Mucosa of descending colon (tissue), 3 donors: ENCODE results near the gene TNPO2. TPM values are rescaled to one million over a fixed set of nuclear protein-coding genes. Genes with fewer than 3 reads are reported as not detected.
A peak's percentile ranks its signal among the peaks of the same experiment; 100 is the strongest.

Experiments used
- ATAC-seq: fragments of 200-7000 bp; cut with Tn5 transposase; one replicate; pipeline ENCODE4 v1.9.1; 2020; ENCODE audit warnings: mild to moderate bottlenecking, moderate library complexity
- DNase-seq, 3 donors: peaks; one replicate each; pipeline ENCODE4 v3.0.0-alpha.2; 2020
- H3K36me3 ChIP-seq: fragments of 200-600 bp; one replicate; pipeline ENCODE4 v1.8.0; 2021; ENCODE audit warnings: low read depth, mild to moderate bottlenecking
- H3K4me1 ChIP-seq: fragments of 200-600 bp; one replicate; pipeline ENCODE4 v1.8.0; 2021; ENCODE audit warnings: low read depth, mild to moderate bottlenecking
- H3K4me3 ChIP-seq: fragments of 200-600 bp; one replicate; pipeline ENCODE4 v1.8.0; 2021; ENCODE audit warnings: mild to moderate bottlenecking
- H3K9me3 ChIP-seq: fragments of 200-600 bp; one replicate; pipeline ENCODE4 v1.8.0; 2021; ENCODE audit warnings: mild to moderate bottlenecking
- intact Hi-C, 2 donors: fragments of 100-400 bp; cut with DNase I in 1 of 2; cut with micrococcal nuclease in 1 of 2; formaldehyde crosslinking; loops; one replicate each; pipeline versions ENCODE4 v1.11.0 to v1.11.1; 2022; cut with DNase I, micrococcal nuclease
- total RNA-seq, 3 donors: library from RNA; stranded (reverse); fragmentation: NEBNext Ultra II Directional in 2 of 3; extraction: Animal tissue kit (Norgen Biotek cat#: 25700) in 2 of 3; gene quantifications; one replicate each; pipeline versions ENCODE4 v1.2.1 to v1.2.4, GENCODE V29; 2021 to 2023
- TF ChIP-seq, protein P1 (sequence below): fragments of 200-600 bp; IDR thresholded peaks from one replicate; pipeline ENCODE4 v1.8.0; 2022; ENCODE audit warnings: antibody characterized with exemption, mild to moderate bottlenecking
- donor health status: DM: no; HTN: no; CAD: no; lungs with moderate emphysema.
- donor health status: DM: no; HTN: no; CAD: no.
- donor health status: DM: no; HTN: yes; CAD: no.

Gene TNPO2
- total RNA-seq, 3 donors from 2014 or later: 48.9 to 73.3 (median 66.9) TPM

DNA sequence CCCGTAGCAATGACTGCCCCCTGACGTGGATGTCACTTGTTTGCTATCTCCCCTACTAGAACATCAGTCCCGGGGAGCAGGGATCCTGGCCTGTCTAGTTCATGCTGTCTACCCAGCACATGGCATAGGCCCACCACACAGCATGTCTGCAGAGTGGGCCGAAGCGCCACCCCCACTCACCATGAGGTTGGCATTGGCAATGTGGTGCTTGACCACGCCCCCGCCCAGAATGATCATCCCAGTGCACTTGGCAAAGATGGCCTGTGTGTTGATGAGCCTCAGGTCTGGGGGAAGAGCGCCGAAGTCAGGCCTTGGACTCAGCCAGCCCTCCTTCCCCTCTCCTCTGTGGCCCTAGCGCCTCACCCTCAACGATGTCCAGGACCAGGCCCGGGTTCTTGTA is 46.8 kb downstream of the TNPO2 start:
- Histone ChIP-seq H3K9me3 (no peaks in the 10 kb centered on the region), H3K36me3 (peaks cover 7% of the 10 kb centered on the region), H3K4me3 (no peak overlapping the region), H3K4me1 (peaks cover 12% of the 10 kb centered on the region)
- no peak for ATAC-seq
- no peak for DNase-seq
- TF ChIP-seq, protein P1, sequence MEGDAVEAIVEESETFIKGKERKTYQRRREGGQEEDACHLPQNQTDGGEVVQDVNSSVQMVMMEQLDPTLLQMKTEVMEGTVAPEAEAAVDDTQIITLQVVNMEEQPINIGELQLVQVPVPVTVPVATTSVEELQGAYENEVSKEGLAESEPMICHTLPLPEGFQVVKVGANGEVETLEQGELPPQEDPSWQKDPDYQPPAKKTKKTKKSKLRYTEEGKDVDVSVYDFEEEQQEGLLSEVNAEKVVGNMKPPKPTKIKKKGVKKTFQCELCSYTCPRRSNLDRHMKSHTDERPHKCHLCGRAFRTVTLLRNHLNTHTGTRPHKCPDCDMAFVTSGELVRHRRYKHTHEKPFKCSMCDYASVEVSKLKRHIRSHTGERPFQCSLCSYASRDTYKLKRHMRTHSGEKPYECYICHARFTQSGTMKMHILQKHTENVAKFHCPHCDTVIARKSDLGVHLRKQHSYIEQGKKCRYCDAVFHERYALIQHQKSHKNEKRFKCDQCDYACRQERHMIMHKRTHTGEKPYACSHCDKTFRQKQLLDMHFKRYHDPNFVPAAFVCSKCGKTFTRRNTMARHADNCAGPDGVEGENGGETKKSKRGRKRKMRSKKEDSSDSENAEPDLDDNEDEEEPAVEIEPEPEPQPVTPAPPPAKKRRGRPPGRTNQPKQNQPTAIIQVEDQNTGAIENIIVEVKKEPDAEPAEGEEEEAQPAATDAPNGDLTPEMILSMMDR: no peak
- intact Hi-C loops: loop anchor here in 1 of 2 donors (10.0 kb wide), 1 partner anchor 102 kb away; no protein-coding TSS in a partner anchor

DNA sequence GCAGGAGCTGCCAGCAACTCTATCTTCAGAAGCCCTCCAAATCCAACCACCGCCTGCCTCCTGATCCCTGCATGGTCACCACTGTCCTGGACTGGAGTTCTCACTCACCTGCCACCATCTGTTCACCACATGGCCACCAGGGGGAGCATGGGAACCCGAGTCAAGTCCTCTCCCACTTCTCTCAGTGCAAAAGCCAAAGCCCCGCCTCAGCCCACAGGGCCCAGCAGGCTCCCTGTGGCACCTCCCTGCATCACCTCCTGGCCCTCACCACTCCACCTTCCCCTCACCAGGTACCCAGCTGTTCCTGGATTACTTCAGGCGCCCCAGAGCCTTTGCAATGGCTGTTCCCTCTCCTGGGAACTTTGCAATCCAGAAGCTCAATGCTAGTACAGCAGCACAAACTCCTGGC is 47.3 kb downstream of the TNPO2 start:
- peak; percentile 84 to 92 (median 88) for DNase-seq
- ATAC-seq: peak; percentile 79
- TF ChIP-seq, protein P1: peak; percentile 63
- Histone ChIP-seq H3K9me3 (no peaks in the 10 kb centered on the region), H3K36me3 (peaks cover 7% of the 10 kb centered on the region), H3K4me3 (no peak overlapping the region), H3K4me1 (peaks cover 12% of the 10 kb centered on the region)
- intact Hi-C loops: loop anchor here in 1 of 2 donors (10.0 kb wide), 1 partner anchor 102 kb away; no protein-coding TSS in a partner anchor

DNA sequence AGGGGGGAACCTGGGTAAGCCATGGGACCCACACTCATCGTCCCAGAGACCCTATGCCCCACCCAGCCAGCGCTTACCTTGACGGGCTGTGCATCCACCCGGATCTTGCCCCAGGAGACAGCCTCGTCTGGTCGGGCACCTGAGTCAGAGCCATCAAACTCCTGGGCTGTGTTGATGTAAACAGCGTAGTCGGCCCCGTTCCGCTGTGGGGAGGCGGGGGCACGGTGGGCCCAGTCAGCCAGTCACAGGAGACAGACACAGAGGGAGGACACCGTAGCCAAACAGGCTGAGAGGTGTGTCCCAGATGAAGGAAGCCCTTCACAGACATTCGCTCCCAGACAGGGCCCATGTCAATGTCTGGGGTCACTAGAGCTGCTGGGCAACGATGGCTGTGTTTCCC is 47.8 kb downstream of the TNPO2 start:
- H3K36me3 ChIP-seq: peaks cover 7% of the 10 kb centered on the region
- no peak for ATAC-seq
- intact Hi-C loops: loop anchor here in 1 of 2 donors (10.0 kb wide), 1 partner anchor 101 kb away; no protein-coding TSS in a partner anchor

DNA sequence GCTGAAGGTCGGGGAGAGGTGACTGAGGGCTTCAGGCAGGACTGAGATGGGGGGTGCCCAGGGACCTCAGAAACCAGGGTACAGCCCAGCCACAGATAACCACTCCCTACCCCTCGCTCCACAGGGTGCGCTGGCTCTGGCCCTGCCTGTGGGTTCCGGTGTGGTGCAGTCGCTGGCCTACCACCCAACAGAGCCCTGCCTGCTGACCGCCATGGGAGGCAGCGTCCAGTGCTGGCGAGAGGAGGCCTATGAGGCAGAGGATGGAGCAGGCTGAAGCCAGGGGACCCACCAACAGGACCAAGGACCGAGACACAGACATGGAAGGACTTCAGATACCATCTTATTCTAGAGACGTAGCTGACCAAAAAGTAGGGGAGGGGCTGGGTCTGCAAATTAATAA is 48.3 kb downstream of the TNPO2 start:
- TF ChIP-seq, protein P1: no peak
- ATAC-seq (no peak), DNase-seq (no peak)
- no peak overlapping the region for H3K4me3 ChIP-seq
- H3K36me3 ChIP-seq: peaks cover 7% of the 10 kb centered on the region
- intact Hi-C loops: loop anchor here in 1 of 2 donors (10.0 kb wide), 1 partner anchor 101 kb away; no protein-coding TSS in a partner anchor
- H3K4me1 ChIP-seq: peaks cover 9% of the 10 kb centered on the region
- H3K9me3 ChIP-seq: no peaks in the 10 kb centered on the region

More for the DNA sequence above, 47.8 kb downstream of the TNPO2 start:
- H3K4me3 ChIP-seq: no peak overlapping the region
- DNase-seq: no peak
- no peaks in the 10 kb centered on the region for H3K9me3 ChIP-seq
- H3K4me1 ChIP-seq: peaks cover 11% of the 10 kb centered on the region
- TF ChIP-seq, protein P1: no peak

DNA sequence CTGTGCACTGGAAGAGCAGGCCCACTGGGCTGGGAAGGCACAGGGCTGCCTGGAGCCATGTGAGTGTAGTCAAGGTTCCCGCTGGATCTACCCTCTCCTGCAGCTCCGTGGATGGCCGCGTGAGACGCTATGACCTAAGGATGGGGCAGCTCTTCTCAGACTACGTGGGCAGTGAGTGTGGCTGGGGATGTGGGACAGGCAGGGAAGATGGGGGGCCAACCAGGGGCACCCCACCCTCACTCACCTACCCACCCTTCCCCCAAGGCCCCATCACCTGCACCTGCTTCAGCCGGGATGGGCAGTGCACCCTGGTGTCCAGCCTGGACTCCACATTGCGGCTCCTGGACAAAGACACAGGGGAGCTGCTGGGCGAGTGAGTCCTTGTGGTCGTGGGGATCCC is 51.0 kb downstream of the TNPO2 start:
- Histone ChIP-seq H3K36me3 (peaks cover 7% of the 10 kb centered on the region), H3K4me1 (peaks cover 22% of the 10 kb centered on the region), H3K4me3 (no peak overlapping the region), H3K9me3 (no peaks in the 10 kb centered on the region)
- DNase-seq (no peak), ATAC-seq (no peak)
- TF ChIP-seq, protein P1: no peak
- intact Hi-C loops: loop anchor here in 1 of 2 donors (10.0 kb wide), 1 partner anchor 98 kb away; no protein-coding TSS in a partner anchor
